Right lobe of liver (tissue), 6 donors: ENCODE measurements around the gene B4GALT2. TPM values are rescaled to one million over a fixed set of nuclear protein-coding genes. Genes with fewer than 3 reads are reported as not detected.

Experiments
- ATAC-seq, 4 donors: fragments of 200-7000 bp; cut with Tn5 transposase; one replicate each; pipeline ENCODE4 v1.9.1; 2020; ENCODE audit warnings: mild to moderate bottlenecking in 4 of 4, moderate library complexity in 4 of 4
- DNase-seq, 3 donors: peaks; one replicate each; pipeline ENCODE4 v3.0.0-alpha.2; 2020
- H3K27ac ChIP-seq, 3 donors: fragments of 200-600 bp; one replicate each; pipeline ENCODE4 v1.8.0; 2022
- H3K27me3 ChIP-seq, 2 donors: fragments of 200-600 bp; one replicate each; pipeline ENCODE4 v1.8.0; 2022
- H3K36me3 ChIP-seq, 4 donors: fragments of 200-600 bp; sonication (generic) in 1 of 4; one replicate each; pipeline versions ENCODE4 v1.5.1 to v1.8.0; 2017 to 2022; ENCODE audit warnings: control low read depth in 1 of 4
- H3K4me1 ChIP-seq, 4 donors: fragments of 200-600 bp; sonication (generic) in 1 of 4; one replicate each; pipeline versions ENCODE4 v1.5.1 to v1.8.0; 2017 to 2022; ENCODE audit warnings: control low read depth in 1 of 4
- H3K4me3 ChIP-seq, 3 donors: fragments of 200-600 bp; one replicate each; pipeline ENCODE4 v1.8.0; 2022
- H3K9me3 ChIP-seq, 4 donors: fragments of 200-600 bp; sonication (generic) in 1 of 4; one replicate each; pipeline versions ENCODE4 v1.5.1 to v1.8.0; 2017 to 2022; ENCODE audit warnings: control low read depth in 1 of 4
- CTCF ChIP-seq, 4 donors: fragments of 200-600 bp in 3 of 4; fragments of 450-650 bp in 1 of 4; IDR thresholded peaks; one replicate each; pipeline versions ENCODE4 v1.5.1 to v1.8.0; 2016 to 2022; ENCODE audit warnings: antibody characterized with exemption in 4 of 4, mild to moderate bottlenecking in 2 of 4
- POLR2A ChIP-seq: fragments of 450-650 bp; IDR thresholded peaks from one replicate; pipeline ENCODE4 v1.6.1; 2017; ENCODE audit warnings: antibody characterized with exemption, mild to moderate bottlenecking
- WGBS: methylation state at CpG from one replicate; pipeline ENCODE4 v1.1.6; 2018; ENCODE audit warnings: low coverage, low lambda C conversion rate; ENCODE audit not compliant: insufficient coverage; ENCODE audit errors: missing lambda C conversion rate; 5-methylcytosine and 5-hydroxymethylcytosine counted together
- intact Hi-C, 2 donors: fragments of 100-400 bp; cut with DNase I; formaldehyde crosslinking; loops; one replicate each; pipeline versions ENCODE4 v1.11.2 to v1.14.1; 2022
- total RNA-seq, 6 experiments: library from RNA; depleted of rRNA in 2 of 6; stranded (reverse); fragments of >200 nt in 2 of 6; fragmentation: NEBNext Ultra II Directional in 3 of 6; extraction: Animal tissue kit (Norgen Biotek cat#: 25700) in 3 of 6; gene quantifications; one replicate each; pipeline versions ENCODE4 v1.1.0 to v1.2.4, GENCODE V29; 2016 to 2023
- donor health status: DM: no; HTN: yes; CAD: no.
- donor health status: DM: no; HTN: no; CAD: no.
- donor health status: DM: no; HTN: no; CAD: no.
- donor health status: DM: no; HTN: yes; CAD: no.
- donor health status: DM: no; HTN: yes; CAD: no.

Gene B4GALT2
- total RNA-seq, 6 experiments from 2014 or later = 13.4 to 49.5 (median 18.5) TPM

GRCh38 chr1:44020464-44020863 lies 41.5 kb downstream of the B4GALT2 start:
- no peak for DNase-seq
- no CpG with 5 or more reads among the region's 6 CpGs for WGBS
- no peak overlapping the region for H3K4me3 ChIP-seq
- H3K9me3 ChIP-seq = no peaks in the 10 kb centered on the region
- TF ChIP-seq CTCF (IDR thresholded peaks at IDR 0.05) = no peak
- no peak for TF ChIP-seq POLR2A
- H3K36me3 ChIP-seq = no peaks in the 10 kb centered on the region
- H3K27ac ChIP-seq = no peak overlapping the region
- no peak for ATAC-seq
- intact Hi-C loops = no loop called here
- no peaks in the 10 kb centered on the region for H3K4me1 ChIP-seq
- H3K27me3 ChIP-seq = no peaks in the 10 kb centered on the region

DNA sequence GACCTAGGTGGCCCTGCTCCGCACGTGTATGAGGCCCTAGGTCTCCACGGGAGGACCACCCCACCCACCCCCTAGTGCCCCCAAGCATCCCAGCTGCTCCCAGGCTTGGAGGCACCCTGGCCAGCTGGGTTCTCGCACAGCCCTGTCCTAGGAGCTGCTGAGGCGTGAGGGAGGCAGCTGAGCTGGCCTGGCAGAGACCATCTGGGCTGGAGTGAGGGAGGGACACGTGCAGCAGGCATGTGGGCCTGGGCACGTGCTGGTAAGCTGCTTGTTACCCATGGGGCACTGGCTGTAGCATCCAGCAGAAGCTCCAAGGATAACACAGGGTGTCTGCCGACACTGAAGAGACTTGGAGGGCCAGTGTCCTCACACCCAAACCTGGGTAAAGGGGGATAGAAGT lies 42.1 kb downstream of the B4GALT2 start:
- DNase-seq (no peak), ATAC-seq (no peak)
- intact Hi-C loops = no loop called here
- Histone ChIP-seq H3K36me3 (no peaks in the 10 kb centered on the region), H3K9me3 (no peaks in the 10 kb centered on the region), H3K4me3 (no peak overlapping the region), H3K27me3 (no peaks in the 10 kb centered on the region), H3K27ac (no peak overlapping the region), H3K4me1 (no peaks in the 10 kb centered on the region)
- WGBS = 100% methylated on average over 1 of the region's 8 CpGs
- TF ChIP-seq POLR2A = no peak
- TF ChIP-seq CTCF (IDR thresholded peaks at IDR 0.05) = no peak

DNA sequence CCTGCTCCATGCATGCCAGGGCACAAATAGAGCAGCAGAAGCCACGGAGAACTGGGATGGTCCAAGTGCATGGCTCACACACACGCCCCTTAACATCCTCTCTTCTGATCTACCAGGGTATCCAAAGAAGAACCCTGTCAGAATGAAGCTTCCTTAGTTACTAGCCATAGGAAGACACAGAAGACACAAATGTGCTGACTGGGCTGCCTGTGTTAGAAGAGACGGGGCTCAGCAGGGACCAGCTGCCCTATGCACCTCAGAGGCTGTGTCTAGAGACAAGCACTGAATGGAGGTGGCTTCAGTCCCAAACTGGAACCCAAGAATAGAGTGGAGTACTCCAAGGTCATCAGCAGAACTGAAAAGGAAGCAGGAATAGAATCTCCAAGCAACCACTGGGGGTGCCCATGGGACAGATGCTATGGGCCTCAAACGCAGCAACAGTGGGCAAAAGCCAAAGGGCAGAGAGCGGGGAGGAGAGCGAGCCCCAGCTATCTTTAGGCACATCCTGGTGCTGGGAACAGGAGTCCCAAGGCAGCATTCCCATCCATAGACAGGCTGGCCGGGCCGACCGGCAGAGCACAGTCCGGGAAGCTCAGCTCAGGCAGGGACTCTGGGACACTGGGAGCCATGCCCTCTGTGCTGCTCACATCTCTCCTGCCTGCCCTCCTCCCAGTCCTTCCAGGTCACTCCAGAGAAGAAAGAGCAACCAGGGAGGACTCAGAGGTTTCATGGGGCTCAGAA lies 42.7 kb downstream of the B4GALT2 start:
- H3K4me3 ChIP-seq = no peak overlapping the region
- 76% methylated on average over 3 of the region's 10 CpGs for WGBS
- ATAC-seq (no peak), DNase-seq (no peak)
- H3K4me1 ChIP-seq = no peaks in the 10 kb centered on the region
- H3K9me3 ChIP-seq = no peaks in the 10 kb centered on the region
- intact Hi-C loops = no loop called here
- no peak overlapping the region for H3K27ac ChIP-seq
- no peaks in the 10 kb centered on the region for H3K36me3 ChIP-seq
- TF ChIP-seq POLR2A (no peak), CTCF (IDR thresholded peaks at IDR 0.05) (no peak)
- H3K27me3 ChIP-seq = no peaks in the 10 kb centered on the region

GRCh38 chr1:44024031-44024902 lies 45.3 kb downstream of the B4GALT2 start:
- H3K36me3 ChIP-seq = no peaks in the 10 kb centered on the region
- no peak overlapping the region for H3K4me3 ChIP-seq
- intact Hi-C loops = no loop called here
- H3K4me1 ChIP-seq = no peaks in the 10 kb centered on the region
- DNase-seq = no peak
- no peaks in the 10 kb centered on the region for H3K9me3 ChIP-seq
- WGBS = 65% methylated on average over 2 of the region's 14 CpGs
- TF ChIP-seq POLR2A (no peak), CTCF (IDR thresholded peaks at IDR 0.05) (no peak)
- H3K27ac ChIP-seq = no peak overlapping the region
- no peak for ATAC-seq
- H3K27me3 ChIP-seq = no peaks in the 10 kb centered on the region
